ENCODE measurements around the gene UQCRC1.

Gene UQCRC1

GRCh38 chr3:48584836-48585235 lies 24.6 kb downstream of the UQCRC1 start:
- POLR2A ChIA-PET: no interaction called here
- DNase-seq (ENCODE audit: extremely low spot score): no peak
- no peak for TF ChIP-seq CTCF (IDR thresholded peaks at IDR 0.05; ENCODE audit: control extremely low read depth, extremely low read depth, low read depth, missing control alignments)
- CTCF ChIA-PET: no interaction called here

- no peak for TF ChIP-seq CTCF (IDR thresholded peaks at IDR 0.05; ENCODE audit: control extremely low read depth, extremely low read depth, low read depth, missing control alignments)
- ChIA-PET CTCF (no interaction called here), POLR2A (interaction anchor here (0.6 kb wide), 1 partner anchor 23 kb away, joined by 7 read pairs; no protein-coding TSS in a partner anchor)
- no peak for DNase-seq (ENCODE audit: extremely low spot score)
Observed at GRCh38 chr3:48581621-48582481, 27.6 kb downstream of the UQCRC1 start.

- no peak for TF ChIP-seq CTCF (IDR thresholded peaks at IDR 0.05; ENCODE audit: control extremely low read depth, extremely low read depth, low read depth, missing control alignments)
- POLR2A ChIA-PET: no interaction called here
- DNase-seq (ENCODE audit: extremely low spot score): no peak
- CTCF ChIA-PET: interaction anchor here (1.4 kb wide), 1 partner anchor 18 kb away, joined by 6 read pairs; no protein-coding TSS in a partner anchor
Observed at GRCh38 chr3:48576647-48577046, 32.8 kb downstream of the UQCRC1 start.

- CTCF ChIA-PET: no interaction called here
- POLR2A ChIA-PET: no interaction called here
- DNase-seq (ENCODE audit: extremely low spot score): no peak
- TF ChIP-seq CTCF (IDR thresholded peaks at IDR 0.05; ENCODE audit: control extremely low read depth, extremely low read depth, low read depth, missing control alignments): no peak
Observed at GRCh38 chr3:48575366-48575765, 34.1 kb downstream of the UQCRC1 start.

- ChIA-PET POLR2A (no interaction called here), CTCF (no interaction called here)
- TF ChIP-seq CTCF (IDR thresholded peaks at IDR 0.05; ENCODE audit: control extremely low read depth, extremely low read depth, low read depth, missing control alignments): no peak
Observed at GRCh38 chr3:48573973-48574585, 35.4 kb downstream of the UQCRC1 start.

GRCh38 chr3:48572517-48572916 lies 36.9 kb downstream of the UQCRC1 start:
- ChIA-PET POLR2A (no interaction called here), CTCF (no interaction called here)
- no peak for DNase-seq (ENCODE audit: extremely low spot score)
- no peak for TF ChIP-seq CTCF (IDR thresholded peaks at IDR 0.05; ENCODE audit: control extremely low read depth, extremely low read depth, low read depth, missing control alignments)

More at GRCh38 chr3:48573973-48574585, 35.4 kb downstream of the UQCRC1 start:
- DNase-seq (ENCODE audit: extremely low spot score): no peak

All from GM10248 (cell line).